GM18498 (cell line): Measurements from ENCODE around the gene HAUS8.

Source experiments
- ATAC-seq: cut with Tn5 transposase; IDR thresholded peaks from one replicate; pipeline ENCODE4 v1.9.1; 2021; ENCODE audit warnings: mild to moderate bottlenecking, moderate library complexity; ENCODE audit not compliant: unreplicated experiment

Gene HAUS8

GRCh38 chr19:17076543-17076991 is 1.3 kb upstream of the HAUS8 start:
- ATAC-seq, result no peak

- ATAC-seq, result no peak
Observed at GRCh38 chr19:17075864-17076542, 751 bp upstream of the HAUS8 start.

- ATAC-seq, result peak; percentile 4
Observed at GRCh38 chr19:17074634-17075034, 618 bp downstream of the HAUS8 start.

GRCh38 chr19:17073869-17074633 is 1.2 kb downstream of the HAUS8 start:
- peak; percentile 1 for ATAC-seq

GRCh38 chr19:17070912-17071311 is 4.3 kb downstream of the HAUS8 start:
- ATAC-seq, result no peak

- no peak for ATAC-seq
Observed at GRCh38 chr19:17070421-17070820, 4.8 kb downstream of the HAUS8 start.

- ATAC-seq, result no peak
Observed at GRCh38 chr19:17069193-17069592, 6.1 kb downstream of the HAUS8 start.

GRCh38 chr19:17063428-17063827 is 11.8 kb downstream of the HAUS8 start:
- ATAC-seq, result no peak

GRCh38 chr19:17061691-17062090 is 13.6 kb downstream of the HAUS8 start:
- no peak for ATAC-seq

- ATAC-seq, result no peak
Observed at GRCh38 chr19:17061205-17061604, 14.0 kb downstream of the HAUS8 start.

- no peak for ATAC-seq
Observed at GRCh38 chr19:17060802-17061201, 14.4 kb downstream of the HAUS8 start.

GRCh38 chr19:17058236-17058635 is 17.0 kb downstream of the HAUS8 start:
- ATAC-seq, result no peak

- no peak for ATAC-seq
Observed at GRCh38 chr19:17055636-17056035, 19.6 kb downstream of the HAUS8 start.

- no peak for ATAC-seq
Observed at GRCh38 chr19:17054746-17055145, 20.5 kb downstream of the HAUS8 start.

- no peak for ATAC-seq
Observed at GRCh38 chr19:17052439-17052838, 22.8 kb downstream of the HAUS8 start.

GRCh38 chr19:17049711-17050280 is 25.5 kb downstream of the HAUS8 start:
- no peak for ATAC-seq

GRCh38 chr19:17048885-17049453 is 26.3 kb downstream of the HAUS8 start:
- ATAC-seq, result no peak

- ATAC-seq, result no peak
Observed at GRCh38 chr19:17045907-17046502, 29.2 kb downstream of the HAUS8 start.

GRCh38 chr19:17043744-17044143 is 31.5 kb downstream of the HAUS8 start:
- ATAC-seq, result no peak

GRCh38 chr19:17041976-17042375 is 33.3 kb downstream of the HAUS8 start:
- ATAC-seq, result no peak

GRCh38 chr19:17037966-17038500 is 37.2 kb downstream of the HAUS8 start:
- no peak for ATAC-seq
